HG02763 (cell line): ENCODE measurements around the gene TNS1.

Experiments
- ATAC-seq: cut with Tn5 transposase; IDR thresholded peaks from one replicate; pipeline ENCODE4 v1.9.1; 2021; ENCODE audit warnings: mild to moderate bottlenecking, moderate library complexity; ENCODE audit not compliant: unreplicated experiment

The TNS1 gene

GRCh38 chr2:217755027-217755745 lies 247.6 kb downstream of the TNS1 start:
- ATAC-seq, result no peak

DNA sequence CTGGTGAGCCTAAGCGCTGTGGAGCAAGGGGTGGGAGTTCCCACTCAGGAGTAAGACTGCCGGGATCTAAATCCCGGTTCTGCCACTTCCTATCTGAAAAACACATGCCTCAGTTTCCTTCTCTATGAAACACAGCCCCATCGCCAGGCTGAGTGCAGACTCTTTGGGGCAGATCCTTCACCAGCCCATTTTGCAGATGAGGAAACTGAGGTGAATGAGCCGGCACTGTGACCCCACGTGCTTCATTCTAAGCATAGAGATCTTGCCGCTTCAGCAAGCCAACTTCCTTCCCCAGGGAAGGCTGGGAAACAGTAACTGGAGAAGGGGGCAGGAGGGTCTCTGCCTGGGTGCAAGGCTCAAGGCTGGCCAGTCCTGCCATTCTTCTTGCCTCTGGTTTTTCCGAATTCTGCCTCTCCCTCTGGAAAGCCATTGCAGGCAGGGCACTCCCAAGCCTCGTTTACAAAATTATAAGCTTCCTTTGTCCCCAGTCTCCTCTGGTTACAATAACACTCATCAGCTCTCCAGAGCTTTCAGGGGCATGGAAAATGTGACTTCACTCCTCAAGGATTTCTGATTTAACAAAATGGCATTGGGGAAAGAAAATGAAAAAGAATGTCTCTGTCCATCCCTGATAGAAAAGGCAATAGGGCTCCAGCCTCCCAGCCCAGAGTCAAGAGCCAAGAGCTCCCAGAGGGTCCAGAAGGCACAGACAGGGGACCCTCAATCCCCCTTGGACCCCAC lies 249.2 kb downstream of the TNS1 start:
- ATAC-seq, result no peak

GRCh38 chr2:217752714-217753459 lies 249.9 kb downstream of the TNS1 start:
- no peak for ATAC-seq

DNA sequence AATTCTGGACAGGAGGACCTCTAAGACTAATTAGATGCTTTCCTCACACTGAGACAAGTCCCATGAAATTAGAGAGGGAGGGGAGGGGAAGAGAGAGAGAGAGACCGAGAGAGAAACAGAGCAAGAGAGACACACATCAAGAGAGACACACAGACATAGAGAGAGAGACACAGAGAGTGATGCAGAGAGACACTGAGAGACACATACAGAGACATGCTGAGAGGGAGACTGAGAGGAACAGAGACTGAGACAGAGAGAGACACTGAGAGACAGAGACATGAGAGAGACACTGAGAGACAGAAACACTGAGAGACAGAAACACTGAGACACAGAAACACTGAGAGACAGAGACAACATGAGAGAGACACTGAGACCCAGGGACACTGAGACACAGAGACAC lies 250.8 kb downstream of the TNS1 start:
- no peak for ATAC-seq

DNA sequence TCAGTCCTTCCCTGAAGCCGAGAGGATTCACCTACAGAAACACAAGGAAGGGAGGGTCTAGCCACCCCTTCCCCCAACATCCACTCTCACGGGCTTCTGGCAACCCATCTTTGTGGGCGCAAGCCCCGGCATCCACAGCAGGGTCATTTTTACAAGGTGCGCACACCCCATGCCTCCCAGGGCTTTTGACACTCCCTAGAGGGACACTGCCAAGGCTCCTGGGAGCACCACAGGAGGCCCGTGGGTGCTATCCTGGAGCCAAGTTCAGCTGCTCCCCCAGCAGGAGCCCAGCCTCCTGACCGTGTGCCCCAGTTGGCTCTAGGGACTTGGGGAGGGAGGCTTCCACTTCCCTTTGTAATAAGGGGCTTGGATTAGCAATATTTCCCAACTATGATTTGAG lies 251.6 kb downstream of the TNS1 start:
- ATAC-seq, result no peak
